HEK293 (cell line): ENCODE results near the gene SEC24A.

Experiments
- CTCF ChIA-PET: fragments of 350-600 bp; formaldehyde crosslinking; extraction: SDS; loops from one replicate; lab custom pipeline; 2021; ENCODE audit warnings: antibody characterized with exemption; lab: Yijun Ruan, JAX
- POLR2A ChIA-PET: fragments of 300-600 bp; formaldehyde crosslinking; extraction: SDS; loops from one replicate; lab custom pipeline; 2020; ENCODE audit warnings: antibody characterized with exemption, inconsistent platforms; lab: Yijun Ruan, JAX
- H3K27ac ChIP-seq: fragments of 200-500 bp; sonication (Bioruptor generic); 2 replicates; pipeline ENCODE4 v1.5.1; 2014; ENCODE audit warnings: low read depth, low read length, control low read depth, inconsistent platforms; ENCODE audit errors: extremely low read depth
- H3K36me3 ChIP-seq, 2 experiments: fragments of 200-500 bp in 1 of 2; sonication (Bioruptor generic) in 1 of 2; 1 replicate in 1 of 2; 2 replicates in 1 of 2; pipeline ENCODE4 v1.5.1; 2014 to 2017; ENCODE audit warnings: inconsistent platforms in 2 of 2, low read length in 2 of 2; ENCODE audit not compliant: control insufficient read depth in 2 of 2, insufficient read depth in 1 of 2
- H3K4me1 ChIP-seq: fragments of 200-500 bp; sonication (Bioruptor generic); 2 replicates; pipeline ENCODE4 v1.5.1; 2014; ENCODE audit warnings: mild to moderate bottlenecking, low read length, inconsistent platforms; ENCODE audit not compliant: control insufficient read depth, insufficient read depth
- H3K4me3 ChIP-seq: 2 replicates; pipeline ENCODE4 v1.5.1; 2011; ENCODE audit warnings: low read depth, mild to moderate bottlenecking, control low read depth, low read length, moderate library complexity
- H3K9me3 ChIP-seq: fragments of 200-500 bp; sonication (Bioruptor generic); 2 replicates; pipeline ENCODE4 v1.5.1; 2014; ENCODE audit warnings: low read depth, low read length, inconsistent platforms; ENCODE audit not compliant: control insufficient read depth, insufficient read depth
- GLIS1 ChIP-seq: fragments of 450-650 bp; formaldehyde crosslinking; IDR thresholded peaks from 2 replicates; pipeline ENCODE4 v1.5.1; 2016; ENCODE audit warnings: missing biosample characterization, missing genetic modification characterization
- MZF1 ChIP-seq: fragments of 450-650 bp; formaldehyde crosslinking; IDR thresholded peaks from 2 replicates; pipeline ENCODE4 v1.5.1; 2017; ENCODE audit warnings: missing biosample characterization, missing genetic modification characterization, borderline replicate concordance
- OVOL3 ChIP-seq: fragments of 450-650 bp; formaldehyde crosslinking; IDR thresholded peaks from 2 replicates; pipeline ENCODE4 v1.5.1; 2016; ENCODE audit warnings: missing biosample characterization, missing genetic modification characterization
- REPIN1 ChIP-seq: fragments of 450-650 bp; formaldehyde crosslinking; IDR thresholded peaks from 2 replicates; pipeline ENCODE4 v1.5.1; 2017; ENCODE audit warnings: missing biosample characterization, missing genetic modification characterization, low read depth
- ZBTB20 ChIP-seq: fragments of 450-650 bp; formaldehyde crosslinking; IDR thresholded peaks from 2 replicates; pipeline ENCODE4 v1.5.1; 2016; ENCODE audit warnings: missing biosample characterization, missing genetic modification characterization
- ZNF174 ChIP-seq: fragments of 450-650 bp; formaldehyde crosslinking; IDR thresholded peaks from 2 replicates; pipeline ENCODE4 v1.5.0; 2017; ENCODE audit warnings: missing biosample characterization, mild to moderate bottlenecking, missing genetic modification characterization
- ZNF561 ChIP-seq: fragments of 450-650 bp; IDR thresholded peaks from 2 replicates; pipeline ENCODE4 v1.5.1; 2018; ENCODE audit warnings: missing biosample characterization, missing genetic modification characterization, borderline replicate concordance
- ZNF843 ChIP-seq: fragments of 450-650 bp; formaldehyde crosslinking; IDR thresholded peaks from 2 replicates; pipeline ENCODE4 v1.5.1; 2016; ENCODE audit warnings: missing biosample characterization, missing genetic modification characterization
- TF ChIP-seq, protein P1 (sequence below): fragments of 450-650 bp; formaldehyde crosslinking; conservative IDR thresholded peaks from 2 replicates; pipeline ENCODE4 v1.5.1; 2016; ENCODE audit warnings: low read depth, missing biosample characterization, missing genetic modification characterization
- TF ChIP-seq, protein P2 (sequence below): fragments of 450-650 bp; formaldehyde crosslinking; IDR thresholded peaks from 2 replicates; pipeline ENCODE4 v1.5.1; 2016; ENCODE audit warnings: missing biosample characterization, missing genetic modification characterization, low read depth

The SEC24A gene

DNA sequence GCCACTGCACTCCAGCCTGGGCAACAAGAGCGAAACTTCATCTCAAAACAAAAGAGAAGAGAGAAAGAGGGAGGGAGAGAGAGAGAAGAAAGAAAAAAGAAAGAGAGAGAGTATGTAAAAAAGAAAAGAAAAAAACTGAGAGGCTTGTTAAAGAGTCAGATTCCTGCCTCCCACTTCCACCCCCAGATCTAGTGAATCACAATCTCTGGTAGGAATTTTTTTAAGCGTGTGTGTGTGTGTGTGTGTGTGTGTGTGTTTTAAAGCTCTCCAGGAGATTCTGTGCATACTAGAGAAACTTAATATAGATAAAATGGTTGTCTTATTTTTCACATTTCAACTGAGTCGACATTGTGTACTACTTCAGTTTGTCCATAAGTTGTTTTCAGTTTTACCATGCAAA lies 48.0 kb upstream of the SEC24A start (continued):
- TF ChIP-seq, protein P1, sequence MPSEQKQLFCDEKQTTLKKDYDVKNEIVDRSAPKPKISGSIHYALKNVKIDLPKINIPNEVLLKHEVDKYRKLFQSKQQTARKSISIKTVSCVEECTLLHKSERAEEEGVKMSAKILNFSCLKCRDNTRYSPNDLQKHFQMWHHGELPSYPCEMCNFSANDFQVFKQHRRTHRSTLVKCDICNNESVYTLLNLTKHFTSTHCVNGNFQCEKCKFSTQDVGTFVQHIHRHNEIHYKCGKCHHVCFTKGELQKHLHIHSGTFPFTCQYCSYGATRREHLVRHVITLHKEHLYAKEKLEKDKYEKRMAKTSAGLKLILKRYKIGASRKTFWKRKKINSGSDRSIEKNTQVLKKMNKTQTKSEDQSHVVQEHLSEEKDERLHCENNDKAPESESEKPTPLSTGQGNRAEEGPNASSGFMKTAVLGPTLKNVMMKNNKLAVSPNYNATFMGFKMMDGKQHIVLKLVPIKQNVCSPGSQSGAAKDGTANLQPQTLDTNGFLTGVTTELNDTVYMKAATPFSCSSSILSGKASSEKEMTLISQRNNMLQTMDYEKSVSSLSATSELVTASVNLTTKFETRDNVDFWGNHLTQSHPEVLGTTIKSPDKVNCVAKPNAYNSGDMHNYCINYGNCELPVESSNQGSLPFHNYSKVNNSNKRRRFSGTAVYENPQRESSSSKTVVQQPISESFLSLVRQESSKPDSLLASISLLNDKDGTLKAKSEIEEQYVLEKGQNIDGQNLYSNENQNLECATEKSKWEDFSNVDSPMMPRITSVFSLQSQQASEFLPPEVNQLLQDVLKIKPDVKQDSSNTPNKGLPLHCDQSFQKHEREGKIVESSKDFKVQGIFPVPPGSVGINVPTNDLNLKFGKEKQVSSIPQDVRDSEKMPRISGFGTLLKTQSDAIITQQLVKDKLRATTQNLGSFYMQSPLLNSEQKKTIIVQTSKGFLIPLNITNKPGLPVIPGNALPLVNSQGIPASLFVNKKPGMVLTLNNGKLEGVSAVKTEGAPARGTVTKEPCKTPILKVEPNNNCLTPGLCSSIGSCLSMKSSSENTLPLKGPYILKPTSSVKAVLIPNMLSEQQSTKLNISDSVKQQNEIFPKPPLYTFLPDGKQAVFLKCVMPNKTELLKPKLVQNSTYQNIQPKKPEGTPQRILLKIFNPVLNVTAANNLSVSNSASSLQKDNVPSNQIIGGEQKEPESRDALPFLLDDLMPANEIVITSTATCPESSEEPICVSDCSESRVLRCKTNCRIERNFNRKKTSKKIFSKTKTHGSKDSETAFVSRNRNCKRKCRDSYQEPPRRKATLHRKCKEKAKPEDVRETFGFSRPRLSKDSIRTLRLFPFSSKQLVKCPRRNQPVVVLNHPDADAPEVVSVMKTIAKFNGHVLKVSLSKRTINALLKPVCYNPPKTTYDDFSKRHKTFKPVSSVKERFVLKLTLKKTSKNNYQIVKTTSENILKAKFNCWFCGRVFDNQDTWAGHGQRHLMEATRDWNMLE (tag by site-specific recombination): no peak
- TF ChIP-seq ZNF174 (tag by site-specific recombination) (no peak), GLIS1 (tag by site-specific recombination) (no peak)

GRCh38 chr5:134603059-134603458 lies 45.5 kb upstream of the SEC24A start:
- CTCF ChIA-PET: no interaction called here

More at GRCh38 chr5:134603059-134603458, 45.5 kb upstream of the SEC24A start:
- Histone ChIP-seq H3K9me3 (no peaks in the 10 kb centered on the region), H3K27ac (no peak overlapping the region), H3K4me3 (no peak overlapping the region), H3K36me3 (peaks cover 36 to 50% of the 10 kb centered on the region in 2 experiments), H3K4me1 (no peaks in the 10 kb centered on the region)
- POLR2A ChIA-PET: no interaction called here
- TF ChIP-seq ZBTB20 (tag by site-specific recombination): no peak
- TF ChIP-seq, protein P2, sequence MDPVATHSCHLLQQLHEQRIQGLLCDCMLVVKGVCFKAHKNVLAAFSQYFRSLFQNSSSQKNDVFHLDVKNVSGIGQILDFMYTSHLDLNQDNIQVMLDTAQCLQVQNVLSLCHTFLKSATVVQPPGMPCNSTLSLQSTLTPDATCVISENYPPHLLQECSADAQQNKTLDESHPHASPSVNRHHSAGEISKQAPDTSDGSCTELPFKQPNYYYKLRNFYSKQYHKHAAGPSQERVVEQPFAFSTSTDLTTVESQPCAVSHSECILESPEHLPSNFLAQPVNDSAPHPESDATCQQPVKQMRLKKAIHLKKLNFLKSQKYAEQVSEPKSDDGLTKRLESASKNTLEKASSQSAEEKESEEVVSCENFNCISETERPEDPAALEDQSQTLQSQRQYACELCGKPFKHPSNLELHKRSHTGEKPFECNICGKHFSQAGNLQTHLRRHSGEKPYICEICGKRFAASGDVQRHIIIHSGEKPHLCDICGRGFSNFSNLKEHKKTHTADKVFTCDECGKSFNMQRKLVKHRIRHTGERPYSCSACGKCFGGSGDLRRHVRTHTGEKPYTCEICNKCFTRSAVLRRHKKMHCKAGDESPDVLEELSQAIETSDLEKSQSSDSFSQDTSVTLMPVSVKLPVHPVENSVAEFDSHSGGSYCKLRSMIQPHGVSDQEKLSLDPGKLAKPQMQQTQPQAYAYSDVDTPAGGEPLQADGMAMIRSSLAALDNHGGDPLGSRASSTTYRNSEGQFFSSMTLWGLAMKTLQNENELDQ (tag by site-specific recombination): no peak
- no peak for TF ChIP-seq MZF1
- TF ChIP-seq ZNF561 (tag by site-specific recombination): no peak
- TF ChIP-seq, protein P1 (tag by site-specific recombination): no peak
- no peak for TF ChIP-seq ZNF843 (tag by site-specific recombination)
- TF ChIP-seq OVOL3 (tag by site-specific recombination): no peak
- TF ChIP-seq REPIN1 (tag by site-specific recombination): no peak
